Activated naive CD4-positive, alpha-beta T cell treated with Interleukin-2 at 50 U/mL for 16 hours (primary cell): ENCODE data around the gene TAT.
"Not testable (repeated sequence)": the region's sequence is repeated elsewhere in the genome, so short reads cannot be mapped to it uniquely, and the experiment has no call there.

Experiments
- DNase-seq: peaks from one replicate; pipeline ENCODE4 v3.0.0-alpha.2; 2020

The TAT gene

DNA sequence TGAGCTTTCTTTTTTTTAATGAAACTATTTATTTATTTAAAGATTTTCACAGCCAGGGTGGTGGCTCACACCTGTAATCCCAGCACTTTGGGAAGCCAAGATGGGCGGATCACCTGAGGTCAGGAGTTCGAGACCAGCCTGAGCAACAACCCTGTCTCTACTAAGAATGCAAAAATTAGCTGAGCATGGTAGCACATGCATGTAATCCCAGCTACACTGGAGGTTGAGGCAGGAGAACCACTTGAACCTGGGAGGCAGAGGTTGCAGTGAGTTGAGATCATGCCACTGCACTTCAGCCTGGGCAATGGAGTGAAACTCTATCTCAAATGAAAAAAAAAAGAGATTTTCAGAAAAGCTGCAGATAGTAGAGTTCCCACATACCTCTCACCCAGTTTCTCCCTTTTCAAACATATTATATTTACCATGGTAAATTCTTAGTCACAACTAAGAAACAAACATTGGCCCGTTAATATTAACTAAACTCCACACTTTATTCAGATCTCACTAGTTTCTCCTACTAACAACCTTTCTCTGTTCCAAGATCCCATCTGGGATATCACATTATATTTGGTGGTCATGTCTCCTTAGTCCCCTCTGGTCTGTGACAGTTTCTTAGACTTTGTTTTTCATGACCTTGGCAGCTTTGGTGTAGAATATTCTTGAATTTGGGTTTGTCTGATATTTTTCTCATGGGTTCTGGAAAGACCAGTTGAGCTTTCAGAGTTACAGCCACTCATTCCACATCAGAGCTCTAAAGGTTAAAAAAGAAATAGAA is 7.8 kb upstream of the TAT start:
- no peak for DNase-seq

DNA sequence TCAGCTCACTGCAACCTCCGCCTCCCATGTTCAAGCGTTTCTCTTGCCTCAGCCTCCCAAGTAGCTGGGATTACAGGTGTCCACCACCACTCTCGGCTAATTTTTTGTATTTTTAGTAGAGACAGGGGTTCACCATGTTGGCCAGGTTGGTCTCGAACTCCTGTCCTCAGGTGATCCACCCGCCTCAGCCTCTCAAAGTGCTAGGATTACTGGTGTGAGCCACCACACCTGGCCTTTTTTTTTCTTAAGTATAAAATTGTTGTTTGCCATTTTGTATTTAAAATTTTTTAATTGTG is 5.6 kb upstream of the TAT start:
- not testable (repeated sequence) for DNase-seq

DNA sequence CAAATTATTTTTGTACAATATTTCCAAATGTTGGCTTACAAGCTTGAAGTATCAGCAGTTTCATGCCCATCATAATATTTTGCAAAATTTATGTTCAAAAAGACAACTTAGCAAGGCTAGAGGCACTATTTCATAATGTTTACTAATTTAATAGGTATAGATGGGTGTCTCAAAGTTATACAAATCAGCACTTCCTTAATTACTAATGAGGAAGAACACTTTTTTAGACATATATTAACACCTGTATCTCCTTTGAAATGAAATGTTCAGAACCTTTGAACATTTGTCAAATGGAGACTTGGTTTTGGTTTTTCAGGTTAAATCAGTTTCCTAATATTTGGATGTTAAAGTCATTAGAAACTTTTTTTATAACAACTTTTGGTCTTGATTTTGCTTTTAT is 2.2 kb downstream of the TAT start:
- no peak for DNase-seq

DNA sequence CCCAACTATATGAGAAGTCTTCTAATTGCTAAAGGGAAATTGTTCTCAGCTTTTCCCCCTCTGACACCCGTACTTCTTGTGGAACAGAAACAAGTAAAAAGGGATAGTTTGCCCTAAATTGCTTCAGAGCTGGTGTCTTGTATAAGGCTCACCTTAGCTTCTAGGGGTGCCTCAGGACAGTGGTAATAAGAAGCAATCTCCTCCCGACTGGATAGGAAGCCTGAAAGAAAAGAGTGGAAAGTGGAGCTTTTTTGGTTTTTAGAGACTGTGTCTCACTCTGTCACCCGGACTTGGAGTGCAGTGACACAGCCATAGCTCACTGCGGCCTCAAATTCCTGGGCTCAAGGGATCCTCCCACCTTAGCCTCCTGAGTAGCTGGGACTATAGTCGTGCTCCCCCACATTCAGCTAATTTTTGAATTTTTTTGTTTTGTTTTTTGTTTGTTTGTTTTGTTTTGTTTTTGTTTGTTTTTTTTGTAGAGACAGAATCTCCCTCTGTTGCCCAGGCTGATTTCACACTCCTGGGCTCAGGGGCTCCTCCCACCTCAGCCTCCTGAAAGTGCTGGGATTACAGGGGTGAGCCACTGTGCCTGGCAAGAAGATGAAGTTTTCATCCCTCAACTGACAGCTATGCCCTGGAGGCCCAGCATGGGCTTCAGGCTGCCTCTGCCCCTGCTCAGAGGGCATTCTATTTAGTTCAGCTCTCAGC is 3.4 kb downstream of the TAT start:
- DNase-seq = no peak

DNA sequence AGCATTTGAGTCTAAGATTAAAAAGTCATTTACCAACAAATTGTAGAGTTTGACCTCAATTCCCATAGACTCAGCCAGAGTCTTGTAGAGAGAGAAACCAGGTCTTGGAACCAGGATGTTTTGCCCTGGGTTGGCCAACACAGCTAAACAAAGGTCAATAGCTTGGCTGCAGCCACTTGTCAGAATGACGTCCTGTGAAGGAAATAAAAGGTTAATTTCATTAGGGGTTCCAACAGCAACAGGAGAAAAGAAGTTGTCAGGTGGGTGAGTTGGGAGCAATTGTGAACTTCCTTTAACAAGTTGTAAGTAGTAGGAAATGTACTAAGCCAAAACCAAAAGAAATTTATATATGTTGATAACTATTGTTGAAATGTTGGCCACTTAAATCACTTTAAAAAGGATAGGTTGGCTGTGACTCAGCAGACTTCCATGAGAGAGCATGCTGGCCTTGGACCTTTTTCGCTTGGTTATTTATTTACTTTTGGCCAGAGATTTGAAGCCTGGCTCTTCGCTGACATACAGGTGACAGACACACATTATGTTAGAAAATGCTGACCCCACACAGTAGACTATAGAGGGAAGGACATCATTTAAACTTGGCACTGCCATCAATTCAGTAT is 4.3 kb downstream of the TAT start:
- no peak for DNase-seq

DNA sequence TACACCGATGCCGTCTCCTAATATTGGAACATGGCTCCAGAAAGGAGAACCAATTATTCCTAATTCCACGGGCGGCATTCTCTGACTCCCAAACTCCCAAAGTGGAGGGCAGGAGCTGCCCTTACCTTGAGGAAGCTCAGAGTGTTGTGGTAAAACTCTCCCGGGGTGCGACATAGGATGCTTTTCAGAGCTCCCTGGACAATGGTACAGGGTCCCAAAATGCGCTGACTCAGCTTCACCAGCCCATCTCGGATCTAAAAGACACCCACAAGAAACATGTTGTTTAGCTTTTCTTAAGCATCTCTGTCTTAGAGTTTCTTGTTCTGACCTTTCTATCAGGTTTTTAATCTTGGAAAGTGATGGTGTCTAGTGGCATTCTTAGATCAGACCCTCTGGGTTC is 6.7 kb downstream of the TAT start:
- DNase-seq = no peak

DNA sequence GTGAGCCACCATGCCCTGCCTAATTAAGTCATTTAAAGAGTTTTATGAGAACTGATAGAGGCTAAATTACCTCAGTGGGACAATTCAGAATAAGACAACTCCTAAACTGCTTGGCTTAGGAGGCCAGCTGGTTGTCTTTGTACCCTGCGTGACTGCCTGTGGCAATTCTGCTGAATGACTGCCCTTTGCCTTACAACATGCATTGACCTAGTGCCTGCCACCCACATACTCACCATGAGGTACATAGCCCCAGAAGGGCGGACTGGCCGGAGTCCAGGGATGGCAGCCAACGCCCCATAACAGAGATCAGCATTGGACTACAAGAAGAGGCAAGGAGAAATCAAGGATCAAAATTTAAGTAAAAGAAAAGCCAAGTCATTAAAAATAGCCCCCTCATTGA is 7.3 kb downstream of the TAT start:
- no peak for DNase-seq

DNA sequence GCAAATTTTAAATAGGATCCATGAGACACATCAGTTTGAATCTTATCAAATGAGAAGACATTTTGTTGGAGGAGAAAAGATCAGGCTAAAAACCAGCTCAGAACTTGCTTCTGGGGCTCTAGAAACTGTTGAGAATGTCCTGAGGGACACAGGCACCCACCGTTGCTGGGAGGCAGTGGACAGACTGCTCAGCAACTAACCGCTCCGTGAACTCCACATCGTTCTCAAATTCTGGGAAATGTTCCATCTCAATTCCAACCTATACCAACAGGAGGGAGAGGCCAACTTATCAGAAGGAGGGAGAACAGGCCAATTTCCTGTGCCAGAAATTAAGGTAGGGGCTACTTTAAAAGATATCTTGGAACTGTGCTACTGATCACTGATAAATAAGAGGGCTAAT is 8.3 kb downstream of the TAT start:
- DNase-seq = no peak

DNA sequence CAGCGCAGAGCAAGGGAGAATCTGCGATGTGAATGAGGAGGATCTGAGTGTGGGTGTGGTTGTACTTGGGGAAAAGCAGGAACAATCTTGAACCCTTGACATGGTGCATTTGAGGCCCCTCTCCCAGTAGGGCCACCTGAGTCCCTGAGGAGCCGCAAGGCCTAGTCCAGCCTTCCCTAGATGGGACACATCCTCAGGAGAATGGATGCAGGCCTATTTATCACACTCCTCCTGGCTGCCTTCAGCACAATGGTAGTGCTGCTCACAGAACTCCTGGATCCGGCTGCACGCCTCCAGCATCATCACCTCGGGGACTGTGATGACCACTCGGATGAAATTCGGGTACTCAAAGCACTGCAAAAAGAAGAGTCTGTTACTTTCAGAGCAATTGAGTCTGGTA is 9.0 kb downstream of the TAT start:
- no peak for DNase-seq

DNA sequence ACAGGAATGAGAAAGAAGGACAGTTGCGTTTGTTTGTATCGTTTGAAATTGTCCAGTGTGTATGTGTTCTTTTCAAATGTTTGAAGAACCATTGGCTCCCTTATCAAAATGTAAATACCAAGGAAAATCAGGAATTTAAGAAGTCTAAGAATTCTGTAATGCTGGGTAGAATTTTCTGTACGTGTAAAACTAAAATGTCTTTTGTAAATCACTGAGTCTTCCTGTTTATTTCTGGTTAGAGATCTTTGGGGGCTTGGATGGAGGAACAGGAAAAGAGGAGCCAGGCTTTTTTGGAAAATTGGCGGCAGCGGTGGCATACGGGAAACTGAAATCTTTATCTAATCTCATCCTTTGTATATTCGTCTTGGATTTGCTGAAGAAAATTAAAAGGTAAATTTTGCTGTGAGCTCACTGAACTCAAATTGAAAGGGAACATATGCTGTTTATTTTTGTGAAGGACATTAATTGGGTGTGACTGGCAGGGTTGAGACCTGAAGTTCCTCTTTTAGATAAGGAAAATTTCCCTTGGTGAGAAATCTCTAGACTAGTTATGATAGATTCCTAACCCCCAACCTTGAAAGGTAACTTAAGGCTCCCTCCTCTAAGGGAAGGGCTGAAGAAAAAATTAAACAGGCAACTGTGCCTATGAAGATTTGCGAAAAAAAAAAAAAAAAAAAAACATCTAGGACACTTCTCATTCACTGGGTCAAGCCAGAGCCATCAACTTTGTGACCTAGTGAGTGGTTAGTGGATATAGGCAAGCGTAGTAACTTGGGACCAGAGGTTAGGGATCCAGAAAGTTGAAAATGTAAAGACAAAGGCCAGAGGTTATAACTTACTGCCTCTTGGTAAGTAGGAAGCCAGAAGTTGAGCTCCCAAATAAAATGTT is 10.8 kb downstream of the TAT start:
- no peak for DNase-seq

DNA sequence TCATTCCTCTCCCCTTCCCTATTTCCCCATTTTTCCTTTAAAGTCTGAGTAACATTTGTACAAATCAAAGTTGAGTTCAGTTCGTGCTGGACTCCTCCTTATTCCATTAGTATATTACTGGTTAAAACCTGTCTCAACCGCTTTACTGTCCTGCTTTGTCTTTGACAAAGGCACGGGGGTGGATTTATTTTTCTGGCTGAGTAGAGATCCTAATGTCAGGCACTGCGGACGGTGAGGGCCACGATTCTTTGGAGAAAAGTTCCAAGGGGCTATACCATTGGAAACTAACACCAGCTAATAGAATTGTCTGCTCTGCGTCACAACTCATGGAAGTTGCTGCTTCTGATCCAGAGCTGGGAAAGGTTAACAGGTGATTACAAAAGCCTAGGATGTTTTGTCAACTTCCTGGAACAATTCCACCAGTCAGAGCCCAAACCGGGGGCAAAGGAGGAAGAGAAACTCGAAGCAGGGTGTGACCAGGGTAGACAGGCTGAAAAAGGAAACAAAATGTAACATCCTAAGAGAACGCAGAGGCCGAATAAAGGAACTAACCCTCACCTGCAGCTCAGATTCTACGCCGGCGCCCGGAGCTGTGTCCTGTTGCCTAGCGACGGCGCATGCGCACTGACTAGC is 12.4 kb downstream of the TAT start:
- no peak for DNase-seq

DNA sequence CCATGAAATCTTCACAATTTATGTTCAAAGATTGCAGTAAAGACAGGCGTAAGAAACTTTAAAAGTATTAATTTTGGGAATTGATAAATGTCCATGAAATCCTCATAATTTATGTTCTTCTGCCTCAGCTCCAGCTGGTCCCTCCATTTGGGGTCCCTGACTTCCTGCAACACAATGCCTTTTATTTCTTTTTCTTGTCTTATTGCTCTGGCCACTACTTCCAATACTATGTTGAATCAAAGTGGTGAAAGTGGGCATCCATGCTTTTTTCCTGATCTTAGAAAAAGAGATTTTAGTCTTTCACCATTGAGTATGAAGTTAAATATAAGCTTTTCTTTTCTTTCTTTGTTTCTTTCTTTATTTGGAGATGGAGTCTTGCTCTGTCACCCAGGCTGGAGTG is 14.3 kb downstream of the TAT start:
- no peak for DNase-seq

DNA sequence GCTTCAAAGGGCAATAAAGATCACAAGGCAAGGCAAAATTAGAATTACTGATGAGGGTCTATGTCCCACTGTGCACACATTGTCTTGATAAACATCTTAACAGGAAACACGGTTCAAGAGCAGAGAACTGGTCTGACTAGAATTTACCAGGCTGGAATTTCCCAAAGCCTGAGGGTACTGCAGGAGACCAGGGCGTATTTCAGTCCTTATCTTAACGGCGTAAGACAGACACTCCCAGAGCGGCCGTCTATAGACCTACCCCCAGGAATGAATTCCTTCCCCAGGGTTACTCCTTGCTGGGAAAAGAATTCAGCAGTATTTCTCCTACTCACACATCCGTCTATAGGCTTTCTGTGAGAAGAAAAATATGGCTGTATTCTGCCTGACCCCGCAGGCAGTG is 15.0 kb downstream of the TAT start:
- not testable (repeated sequence) for DNase-seq

DNA sequence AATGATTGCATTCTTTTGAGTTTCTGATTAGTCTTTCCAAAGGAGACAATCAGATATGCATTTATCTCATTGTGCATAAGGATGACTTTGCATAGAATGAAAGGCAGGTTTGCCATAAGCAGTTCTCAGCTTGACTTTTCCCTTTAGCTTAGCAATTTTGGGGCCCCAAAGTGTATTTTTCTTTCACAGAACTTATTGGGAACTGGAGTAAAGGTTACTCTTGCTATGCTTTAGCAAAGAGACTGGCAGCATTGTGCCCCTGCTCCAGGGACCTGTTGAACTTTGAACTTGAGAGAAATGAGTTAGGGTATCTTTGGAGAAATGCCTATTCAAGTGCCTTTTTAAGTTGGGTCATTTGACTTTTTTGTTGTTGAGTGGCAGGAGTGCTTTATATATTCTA is 17.0 kb downstream of the TAT start:
- DNase-seq = no peak

DNA sequence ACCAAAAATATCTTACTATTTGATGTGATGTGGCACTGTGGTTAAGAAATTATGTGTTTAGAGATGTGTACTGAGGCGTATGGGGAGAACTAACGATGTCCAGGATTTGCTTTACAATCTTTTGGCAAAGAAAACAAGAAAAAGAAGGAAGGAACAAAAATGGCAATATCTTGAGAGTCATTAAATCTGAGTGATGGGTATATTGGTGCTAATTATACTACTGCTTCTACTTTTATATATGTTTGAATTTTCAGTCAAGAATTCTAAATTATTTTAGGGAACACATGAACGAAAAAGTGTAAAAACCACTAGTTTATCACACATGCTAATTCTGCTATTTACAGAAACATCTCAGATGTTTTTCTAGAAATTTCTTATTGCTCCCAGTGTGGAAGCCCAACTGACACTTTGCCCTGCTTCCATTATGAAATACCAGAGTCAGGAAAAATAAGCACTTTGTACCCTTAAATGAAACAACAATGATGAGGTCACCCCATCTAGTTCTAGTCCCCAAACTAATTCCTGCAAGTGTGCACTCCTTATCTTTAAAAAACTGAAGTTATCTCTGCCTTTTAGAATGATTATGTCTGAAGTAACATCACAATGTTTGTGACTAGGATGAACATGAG is 18.8 kb downstream of the TAT start:
- DNase-seq = no peak

DNA sequence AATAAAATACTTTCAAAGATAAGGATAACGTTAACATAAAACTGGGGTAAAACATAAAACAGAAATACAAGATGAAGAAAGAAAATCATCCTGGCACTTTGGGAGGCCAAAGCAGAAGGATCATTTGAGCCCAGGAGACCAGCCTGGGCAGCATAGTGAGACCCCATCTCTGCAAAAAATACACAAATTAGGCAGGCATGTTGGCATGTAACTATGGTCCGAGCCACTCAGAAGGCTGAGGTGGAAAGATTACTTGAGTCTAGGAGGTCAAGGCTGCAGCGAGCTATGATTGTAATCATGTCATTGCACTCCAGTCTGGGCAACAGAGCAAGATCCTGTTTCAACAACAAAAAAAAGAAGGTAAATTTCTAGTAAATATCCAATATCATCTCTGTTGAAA is 19.6 kb downstream of the TAT start:
- DNase-seq = no peak

DNA sequence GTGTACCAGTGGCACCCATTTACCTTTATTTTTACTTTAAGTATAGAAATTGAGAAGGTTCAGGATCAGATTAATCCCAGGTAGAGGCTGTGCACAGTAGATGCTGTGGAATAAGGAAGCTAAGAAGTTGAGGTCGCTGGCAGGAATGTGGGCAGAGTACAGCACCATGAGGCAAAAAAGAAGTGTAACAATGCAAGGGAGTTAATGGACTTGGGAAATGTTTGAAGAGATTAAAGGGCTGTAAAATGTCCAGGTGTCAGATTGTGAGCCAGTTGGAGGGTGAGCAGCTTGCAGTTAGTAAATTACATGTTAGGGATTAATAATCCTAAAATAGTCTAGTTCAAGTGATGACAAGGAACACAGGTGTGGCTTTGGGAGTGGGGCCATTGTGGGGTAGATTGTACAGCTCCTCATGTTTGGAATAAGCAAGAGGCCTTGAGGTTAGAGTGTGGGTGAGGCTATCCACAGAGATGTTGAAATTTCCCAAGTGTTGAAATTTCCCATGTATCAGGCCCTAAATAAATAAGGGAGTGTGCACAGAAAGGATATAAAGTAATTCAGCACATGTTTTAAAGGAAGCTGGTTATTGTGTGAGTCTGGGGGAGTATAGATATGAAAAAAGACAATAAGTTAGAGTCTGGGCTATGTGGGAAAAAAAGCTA is 21.5 kb downstream of the TAT start:
- DNase-seq = no peak

DNA sequence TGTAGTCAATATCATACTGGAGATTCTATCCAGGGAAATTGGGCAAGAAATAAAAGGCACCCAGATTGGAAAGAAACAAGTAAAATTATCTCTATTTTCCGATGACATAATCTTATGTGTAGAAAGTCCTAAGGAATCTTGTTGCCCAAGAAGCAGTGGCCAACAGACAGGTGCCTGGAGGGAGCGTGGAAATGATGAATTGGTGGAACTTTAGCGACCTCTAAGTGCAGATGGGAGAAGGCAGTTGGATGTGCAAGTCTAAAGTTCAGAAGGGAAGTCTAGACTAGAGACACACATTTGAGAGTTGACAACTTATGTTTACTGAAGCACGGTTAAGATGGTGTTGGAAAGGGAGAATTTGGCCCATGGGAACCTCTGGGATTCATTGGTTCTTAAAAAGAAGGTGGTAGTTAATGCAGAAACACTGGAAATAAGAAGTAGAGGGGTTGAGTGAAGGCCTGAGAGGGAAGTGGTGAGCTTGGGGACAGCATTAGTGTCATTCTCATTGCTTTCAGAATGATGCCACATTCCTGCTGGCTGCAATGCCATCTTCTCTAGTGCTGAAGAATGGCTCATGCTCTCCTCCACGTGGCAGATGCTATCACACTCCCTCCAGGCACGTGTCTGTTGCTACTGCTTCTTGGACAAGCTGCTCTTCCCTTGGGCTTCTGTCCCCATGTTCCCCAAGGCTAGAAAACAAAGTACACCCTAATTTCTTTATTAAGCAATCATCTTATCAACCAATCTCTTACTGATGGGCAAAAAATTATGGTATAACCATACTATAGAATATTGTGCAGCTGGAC is 24.0 kb downstream of the TAT start:
- no peak for DNase-seq

DNA sequence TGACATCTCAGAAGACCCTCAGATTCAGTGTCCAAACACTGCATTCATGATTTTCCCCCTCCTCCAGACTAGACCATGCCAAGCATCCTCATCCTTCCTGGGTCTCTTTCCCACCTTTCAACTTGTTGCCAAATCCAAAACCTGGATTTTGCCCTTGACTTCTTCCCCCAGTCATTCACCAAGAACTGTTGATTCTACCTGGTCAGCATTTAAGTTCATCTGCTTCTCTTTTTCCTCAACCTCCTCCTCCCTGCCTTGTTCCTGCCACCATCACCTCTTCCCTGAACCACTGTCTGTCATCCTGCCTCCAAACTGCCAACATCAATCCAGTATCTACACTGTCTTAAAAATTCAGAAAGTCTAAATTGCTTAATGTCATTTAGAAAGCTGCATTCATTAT is 29.7 kb downstream of the TAT start:
- no peak for DNase-seq

DNA sequence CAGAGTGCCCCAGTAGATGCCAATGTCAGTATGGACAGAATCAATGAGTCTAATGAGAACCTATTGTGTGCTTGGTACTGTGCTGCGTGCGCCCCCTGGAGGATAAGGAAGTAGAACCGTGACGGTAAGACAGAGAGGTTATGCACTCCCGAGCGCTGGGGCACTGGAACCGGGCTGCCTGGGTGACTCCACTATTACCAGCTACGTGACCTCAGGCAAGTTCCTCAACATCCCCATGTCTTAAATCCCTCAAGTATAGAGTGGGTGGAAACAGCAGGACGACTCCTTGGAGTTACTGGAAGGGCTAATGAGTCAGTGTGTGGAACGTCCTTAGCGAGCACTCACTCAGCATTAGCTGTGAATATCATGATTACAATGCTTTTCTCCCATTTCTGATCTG is 34.5 kb downstream of the TAT start:
- peak; percentile 56 for DNase-seq

DNA sequence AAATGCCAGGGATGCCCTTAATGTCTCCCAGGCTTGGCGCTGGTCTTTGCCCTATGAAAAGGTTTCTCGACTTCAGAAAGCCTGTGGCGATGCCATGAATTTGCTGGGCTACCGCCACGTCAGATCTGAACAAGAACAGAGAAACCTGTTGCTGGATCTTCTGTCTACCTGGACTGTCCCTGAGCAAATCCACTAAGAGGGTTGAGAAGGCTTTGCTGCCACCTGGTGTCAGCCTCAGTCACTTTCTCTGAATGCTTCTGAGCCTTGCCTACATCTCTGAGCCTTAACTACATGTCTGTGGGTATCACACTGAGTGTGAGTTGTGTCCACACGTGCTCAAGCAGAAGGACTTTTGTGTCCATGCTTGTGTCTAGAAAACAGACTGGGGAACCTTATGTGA is 39.2 kb downstream of the TAT start:
- peak; percentile 11 for DNase-seq
